Central memory CD4-positive, alpha-beta T cell (primary cell): ENCODE data around the gene BUB3.

Source experiments
- DNase-seq: peaks from one replicate; pipeline ENCODE4 v3.0.0; 2022

BUB3 gene

DNA sequence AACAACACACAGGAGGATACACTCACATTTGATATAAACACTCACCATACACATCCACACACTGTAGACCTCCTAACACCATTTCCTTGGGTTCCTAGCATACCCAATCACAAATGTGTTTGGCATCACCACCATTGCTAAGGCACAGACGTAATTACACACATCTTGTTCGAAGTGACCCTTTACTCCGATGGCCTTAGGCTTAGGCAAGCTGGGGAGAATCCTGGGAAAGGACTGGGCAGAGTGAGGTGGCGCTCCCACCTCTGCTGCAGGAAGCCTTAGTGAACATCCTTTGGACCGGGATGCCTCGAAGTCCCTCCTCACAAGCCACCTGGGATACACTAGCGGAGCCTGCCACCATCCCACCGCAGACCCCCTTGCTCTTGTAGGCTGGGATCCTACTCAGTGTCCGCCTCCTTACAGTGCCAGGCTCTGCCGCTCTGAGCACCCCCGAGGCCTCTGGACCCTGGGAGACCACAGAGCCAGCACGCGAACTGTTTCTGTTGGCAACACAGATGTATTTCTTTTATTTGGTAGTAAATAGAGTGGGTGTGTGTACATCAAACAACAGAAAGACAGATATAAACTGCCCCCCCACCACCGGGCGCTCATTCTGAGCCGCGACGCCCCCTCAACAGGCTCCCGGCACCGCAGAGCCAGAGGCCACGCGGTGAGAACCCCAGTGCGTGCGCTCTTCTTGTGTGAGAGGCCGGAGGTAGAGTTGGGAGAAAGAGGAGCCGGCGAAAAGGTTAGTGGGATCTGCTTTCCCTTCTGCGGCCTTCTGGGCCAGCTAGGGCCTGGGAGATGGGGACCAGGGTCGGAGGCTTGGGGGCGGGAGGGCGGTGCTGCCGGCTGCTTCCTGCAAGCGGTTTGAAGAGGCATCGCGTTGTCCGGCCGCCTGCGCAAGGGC lies 12.2 kb upstream of the BUB3 start:
- no peak for DNase-seq

DNA sequence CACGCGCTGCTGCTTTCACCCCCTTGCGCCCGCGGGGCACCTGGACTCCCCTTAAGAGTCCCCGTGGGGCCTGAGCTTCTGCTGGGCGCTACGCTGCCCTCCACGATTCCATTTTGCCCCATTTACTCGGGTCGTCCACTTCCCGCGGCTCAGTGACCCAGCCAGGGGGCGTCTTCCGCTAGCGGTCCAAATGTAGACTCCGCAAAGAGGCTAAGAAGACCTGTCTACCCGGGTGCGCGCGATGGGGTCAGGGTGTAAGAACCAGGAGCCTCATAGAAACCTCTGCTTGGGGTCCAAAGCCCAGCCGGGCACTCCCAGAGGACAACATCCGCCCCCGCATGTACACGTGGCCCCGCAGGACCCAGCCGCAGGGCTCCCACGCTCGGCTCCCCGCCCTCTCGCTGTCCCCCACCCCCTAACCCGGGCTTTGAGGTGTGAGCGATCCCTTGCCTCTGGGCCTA lies 11.5 kb upstream of the BUB3 start:
- no peak for DNase-seq

DNA sequence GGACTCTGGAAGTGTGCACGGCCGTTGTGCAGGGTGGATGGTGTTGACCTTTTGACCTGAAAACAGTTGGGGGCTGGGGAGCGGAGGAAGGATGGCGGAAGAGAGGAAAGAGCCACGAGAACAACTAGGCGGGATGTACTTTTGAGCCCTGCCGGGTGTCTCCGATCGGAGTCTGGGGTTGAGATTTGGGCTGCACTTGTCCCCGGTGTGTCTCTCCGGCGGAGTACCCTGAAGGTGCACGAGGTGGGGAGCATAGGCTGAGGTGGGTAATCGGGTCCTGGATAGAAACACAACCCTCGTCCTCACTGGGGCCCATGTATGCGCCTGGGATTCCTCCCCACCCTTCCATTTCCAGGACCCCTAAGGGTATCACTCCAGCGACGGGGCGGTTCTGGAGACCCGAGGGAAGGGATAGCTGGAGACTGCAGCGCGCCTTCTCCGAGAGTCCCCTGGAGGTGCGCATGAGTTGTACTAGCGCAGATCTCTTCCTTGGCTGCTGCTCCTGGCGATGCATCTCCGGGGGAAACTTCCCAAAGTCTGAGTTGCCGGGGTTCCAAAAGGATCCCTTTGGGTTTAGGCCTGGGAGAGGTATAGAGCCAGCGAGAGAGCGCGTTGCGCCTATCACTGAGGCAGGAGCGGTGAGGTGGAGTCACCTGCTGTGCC lies 10.9 kb upstream of the BUB3 start:
- DNase-seq = no peak

DNA sequence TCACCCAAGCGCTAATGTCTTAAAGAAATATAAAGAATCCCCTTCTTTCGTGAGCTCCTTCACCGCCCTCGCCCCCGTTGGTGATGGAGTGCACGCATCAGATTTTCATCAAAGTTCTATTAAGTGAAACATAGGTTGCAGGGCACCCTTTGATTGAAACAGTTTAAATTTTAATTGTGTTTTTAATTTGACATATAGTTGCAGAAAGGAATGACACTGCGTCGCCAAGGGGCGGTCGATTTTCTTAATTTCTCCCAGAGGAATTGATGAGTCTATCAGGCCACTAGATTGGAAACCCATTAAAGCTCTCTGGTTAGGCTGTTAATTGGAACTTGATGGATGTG lies 10.4 kb upstream of the BUB3 start:
- no peak for DNase-seq

DNA sequence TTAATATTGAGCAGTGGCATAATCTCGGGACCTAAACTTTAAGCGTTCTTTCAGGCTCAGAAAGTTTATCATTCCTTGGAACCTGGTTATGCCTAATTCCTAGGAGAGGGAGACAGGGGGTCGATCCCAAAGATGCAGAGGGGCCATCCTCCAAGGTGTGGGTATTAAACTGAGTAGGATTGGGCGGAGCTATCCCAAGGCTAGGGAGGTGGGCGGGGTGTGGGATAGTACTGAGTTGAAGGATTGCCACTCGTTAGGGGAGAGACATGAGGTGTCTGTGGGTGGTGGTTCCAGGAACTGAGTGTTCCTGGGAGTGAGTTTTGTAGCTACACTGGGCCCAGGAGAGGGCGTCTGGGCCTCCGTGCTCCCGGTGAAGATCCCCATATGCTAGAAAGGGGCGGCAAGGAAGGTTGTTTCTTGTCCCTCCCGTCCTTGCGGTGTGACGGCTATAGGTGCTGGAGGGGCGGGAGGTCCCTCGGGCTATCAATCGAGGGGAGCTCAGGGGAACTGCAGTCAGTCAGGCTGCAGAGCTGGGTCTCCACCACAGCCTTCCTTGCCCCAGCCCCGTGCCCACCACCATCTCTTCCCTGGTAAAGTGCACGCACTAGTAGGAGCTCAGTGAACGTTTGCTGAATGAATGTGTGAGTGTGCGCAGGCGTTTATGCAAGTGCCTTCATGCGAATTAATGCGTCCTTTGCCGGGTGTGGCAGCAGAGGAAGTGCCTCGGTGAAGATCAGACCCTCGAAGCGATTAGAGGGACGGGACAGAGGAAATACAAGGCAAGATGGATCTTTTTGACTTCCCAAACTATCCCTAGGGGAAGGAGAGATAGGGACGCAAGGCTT lies 9.3 kb upstream of the BUB3 start:
- no peak for DNase-seq

DNA sequence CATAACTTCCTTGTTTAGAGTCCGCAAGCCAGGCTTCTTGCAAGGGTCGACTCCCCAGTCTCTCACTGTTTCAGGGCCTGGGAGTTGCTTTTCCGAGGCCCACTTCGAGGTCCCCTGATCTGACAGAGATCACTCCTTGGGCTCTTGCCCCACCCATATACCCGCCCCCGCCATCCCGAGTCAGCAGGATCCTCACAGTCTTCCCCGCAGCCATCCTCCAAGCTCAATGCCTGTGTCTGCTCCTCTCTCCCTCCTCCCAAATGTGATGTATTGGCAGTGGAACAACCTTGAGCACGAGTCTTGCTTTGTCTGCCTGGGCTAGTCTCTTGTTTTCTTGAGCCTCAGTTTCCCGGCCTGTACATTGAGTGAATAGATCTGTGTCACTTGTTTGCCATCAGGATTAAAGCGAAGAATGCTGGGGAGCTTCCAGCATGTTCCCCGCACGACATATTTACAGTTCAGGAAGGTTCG lies 8.6 kb upstream of the BUB3 start:
- DNase-seq = no peak

DNA sequence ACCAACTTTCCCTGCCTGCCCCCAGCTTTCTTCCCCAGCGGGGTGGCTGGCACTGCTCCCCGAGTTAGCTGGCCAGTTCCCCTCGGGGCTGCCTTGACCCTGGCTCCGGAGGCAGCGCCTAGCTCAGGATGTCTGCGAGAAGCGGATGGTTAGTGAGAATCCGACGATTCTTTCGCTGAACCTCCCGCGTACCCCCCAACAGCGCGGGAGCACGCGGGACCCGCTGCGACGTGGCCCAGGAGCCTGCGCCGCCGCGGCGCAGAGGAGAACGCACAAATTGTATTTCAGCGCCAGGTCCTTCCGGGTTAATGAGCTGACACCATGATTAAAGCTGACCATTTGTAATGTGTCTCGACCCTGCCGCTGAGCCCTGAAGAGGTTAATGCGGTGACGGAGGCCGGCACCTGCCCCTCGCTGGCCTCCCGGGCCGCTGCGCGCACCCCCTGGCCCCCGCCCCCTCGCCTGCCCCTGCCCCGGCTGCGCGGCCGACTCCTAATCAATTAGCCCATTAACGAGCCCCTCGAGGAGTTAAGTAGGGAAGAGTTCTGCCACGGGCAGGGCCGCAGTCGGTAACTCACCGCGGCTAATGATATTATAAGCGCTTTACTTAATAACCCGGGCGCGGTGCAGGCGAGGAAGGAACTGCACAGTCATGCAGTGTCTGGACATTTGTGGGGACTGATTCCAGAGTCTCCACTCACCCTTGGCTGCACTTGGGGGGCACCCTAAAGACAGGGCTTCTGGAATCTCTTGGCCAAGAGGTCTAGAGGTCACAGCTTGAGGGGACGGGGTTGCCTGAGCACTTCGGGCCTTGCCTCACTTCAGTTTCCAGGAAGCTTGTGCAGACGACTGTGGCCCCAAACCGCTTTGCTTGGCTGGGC lies 7.9 kb upstream of the BUB3 start:
- DNase-seq = no peak

DNA sequence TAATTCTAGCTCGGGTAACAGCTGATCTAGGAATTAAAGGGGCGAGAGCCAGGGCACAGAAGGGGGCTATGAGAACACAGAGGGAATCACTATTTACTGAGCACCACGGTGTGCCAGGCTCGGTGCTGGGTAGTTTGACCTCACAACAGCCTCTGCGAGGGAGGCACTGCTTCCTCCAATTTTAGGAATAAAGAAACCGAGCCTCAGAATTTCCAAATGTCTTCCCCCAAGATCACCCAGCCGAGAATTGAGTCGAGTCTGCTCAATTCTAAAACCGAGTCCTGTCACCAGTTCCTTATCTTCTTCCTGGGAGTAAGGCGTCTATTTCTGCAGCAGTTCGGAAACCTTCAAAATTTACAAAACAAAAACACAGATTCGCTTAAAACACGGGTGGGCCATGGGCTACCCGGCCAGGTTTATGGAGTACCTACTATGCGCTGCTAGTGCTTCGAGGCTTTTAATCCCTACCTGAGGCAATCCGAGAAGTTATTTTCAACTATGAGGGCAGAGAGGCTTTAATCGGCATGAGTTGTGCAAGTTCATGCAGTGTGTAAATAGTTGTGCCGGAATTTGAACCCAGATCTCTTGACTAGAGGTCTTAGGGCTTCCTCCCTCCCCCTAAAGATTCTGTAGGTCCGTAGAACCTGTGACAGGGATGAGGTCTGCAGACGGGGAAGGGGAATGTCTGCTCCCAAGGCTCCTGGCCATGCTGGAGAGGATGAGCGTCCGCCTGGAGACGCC lies 7.1 kb upstream of the BUB3 start:
- DNase-seq = no peak

DNA sequence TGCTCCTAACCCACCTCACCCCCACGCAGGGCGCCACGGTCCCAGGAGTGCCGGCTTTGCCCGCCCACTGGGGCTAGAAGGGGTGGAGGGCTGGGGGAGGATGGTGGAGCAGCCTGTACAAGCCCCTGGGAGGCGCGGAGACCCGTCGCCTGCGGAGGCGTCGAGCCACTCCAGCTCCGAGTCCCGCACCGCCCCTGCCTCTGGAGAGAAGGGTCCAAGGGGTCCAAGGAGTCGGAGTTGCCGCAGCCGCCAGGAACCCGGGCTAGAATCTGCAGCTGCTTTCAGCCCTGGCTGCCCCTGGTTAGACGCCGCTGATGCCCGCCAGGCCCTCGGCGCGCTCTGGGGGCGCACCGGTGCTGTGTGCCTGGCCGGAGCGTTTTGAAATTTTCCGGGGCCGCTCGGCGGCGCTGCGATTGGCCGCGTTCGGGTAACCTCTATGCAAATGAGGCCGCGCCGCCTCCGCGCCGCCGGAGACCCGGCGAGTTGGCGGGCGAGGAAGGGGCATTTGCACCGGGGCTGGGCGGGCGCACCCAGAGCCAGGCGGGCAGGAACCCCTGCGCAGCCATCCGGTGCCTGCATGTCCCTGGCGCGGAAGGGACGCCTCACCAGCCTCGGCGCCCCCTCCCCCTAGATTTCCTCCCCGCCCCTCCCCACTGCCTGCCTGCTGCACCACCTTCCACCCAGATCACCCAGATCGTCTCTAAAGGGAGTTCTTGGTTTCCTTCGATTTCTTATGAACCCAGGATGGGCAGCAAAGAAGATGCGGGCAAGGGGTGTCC lies 6.4 kb upstream of the BUB3 start, which contains the start of gene HMX2:
HMX2 (plus strand) TSS at position 502 of the 779 bp plus-strand sequence; CDS start at position 745, 243 bp downstream.
- no peak for DNase-seq

DNA sequence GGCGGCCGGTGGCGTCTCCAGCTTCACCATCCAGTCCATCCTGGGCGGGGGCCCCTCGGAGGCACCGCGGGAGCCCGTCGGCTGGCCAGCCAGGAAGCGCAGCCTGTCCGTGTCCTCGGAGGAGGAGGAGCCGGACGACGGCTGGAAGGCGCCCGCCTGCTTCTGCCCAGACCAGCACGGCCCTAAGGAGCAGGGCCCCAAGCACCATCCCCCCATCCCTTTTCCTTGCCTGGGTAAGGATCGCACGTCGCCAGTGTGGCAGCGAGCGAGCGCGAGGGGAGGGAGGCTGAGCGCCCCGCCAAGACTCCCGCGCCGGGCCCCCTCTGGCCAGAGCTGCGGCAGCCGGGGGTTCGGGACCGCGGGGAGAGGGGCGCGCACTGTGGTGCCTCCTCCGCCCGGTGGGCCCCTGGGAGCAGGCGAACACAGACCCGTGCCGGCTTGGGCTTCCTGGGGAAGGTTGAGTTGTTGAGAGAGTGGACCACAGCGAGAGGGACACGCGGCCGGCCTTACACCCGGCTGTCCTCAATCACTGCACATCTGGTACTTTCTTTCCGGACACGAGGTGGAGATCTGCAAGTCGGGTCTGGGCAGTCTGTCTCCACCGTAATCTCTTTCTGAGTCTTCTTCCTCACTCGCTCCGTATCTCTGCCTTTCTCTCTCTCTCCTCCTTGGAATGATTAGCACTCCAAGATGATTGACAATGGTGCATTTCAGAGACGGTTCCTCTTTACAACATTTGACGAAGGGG lies 5.6 kb upstream of the BUB3 start:
- no peak for DNase-seq

DNA sequence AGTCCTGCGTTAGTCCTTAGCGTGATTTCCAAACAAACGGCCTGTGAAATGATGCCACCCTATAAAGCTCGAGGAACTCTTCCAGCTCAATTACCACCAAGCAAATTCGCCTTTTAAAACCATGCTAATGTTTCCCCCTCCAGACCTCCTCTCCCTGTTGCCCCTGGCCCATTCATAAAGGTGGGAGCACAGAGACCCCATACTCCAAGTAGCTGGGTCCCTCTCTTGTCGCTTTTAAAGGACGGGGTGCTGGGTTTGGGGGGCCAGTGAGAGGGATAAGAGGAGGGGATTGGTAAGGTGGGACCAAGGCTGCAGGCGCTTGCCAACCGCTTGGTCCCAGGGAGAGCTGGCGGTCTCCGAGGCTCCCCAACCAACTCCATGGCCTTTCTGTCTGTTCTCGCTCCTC lies 5.0 kb upstream of the BUB3 start:
- DNase-seq = no peak

DNA sequence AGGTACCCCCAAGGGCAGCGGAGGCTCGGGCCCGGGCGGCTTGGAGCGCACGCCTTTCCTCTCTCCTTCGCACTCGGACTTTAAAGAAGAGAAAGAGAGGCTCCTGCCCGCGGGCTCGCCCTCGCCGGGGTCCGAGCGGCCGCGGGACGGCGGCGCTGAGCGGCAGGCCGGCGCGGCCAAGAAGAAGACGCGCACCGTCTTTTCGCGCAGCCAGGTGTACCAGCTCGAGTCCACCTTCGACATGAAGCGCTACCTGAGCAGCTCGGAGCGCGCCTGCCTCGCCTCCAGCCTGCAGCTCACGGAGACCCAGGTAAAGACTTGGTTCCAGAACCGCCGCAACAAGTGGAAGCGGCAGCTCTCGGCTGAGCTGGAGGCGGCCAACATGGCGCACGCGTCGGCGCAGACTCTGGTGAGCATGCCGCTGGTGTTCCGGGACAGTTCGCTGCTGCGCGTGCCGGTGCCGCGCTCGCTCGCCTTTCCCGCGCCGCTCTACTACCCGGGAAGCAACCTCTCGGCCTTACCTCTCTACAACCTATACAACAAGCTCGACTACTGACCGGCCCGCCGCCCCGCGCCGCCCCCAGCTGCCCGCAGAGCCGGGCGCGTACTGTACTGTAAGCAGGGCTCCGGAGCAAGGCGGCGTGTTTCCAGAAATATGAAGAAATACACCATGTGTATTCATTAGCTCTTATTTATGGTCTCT lies 4.5 kb upstream of the BUB3 start:
- no peak for DNase-seq

DNA sequence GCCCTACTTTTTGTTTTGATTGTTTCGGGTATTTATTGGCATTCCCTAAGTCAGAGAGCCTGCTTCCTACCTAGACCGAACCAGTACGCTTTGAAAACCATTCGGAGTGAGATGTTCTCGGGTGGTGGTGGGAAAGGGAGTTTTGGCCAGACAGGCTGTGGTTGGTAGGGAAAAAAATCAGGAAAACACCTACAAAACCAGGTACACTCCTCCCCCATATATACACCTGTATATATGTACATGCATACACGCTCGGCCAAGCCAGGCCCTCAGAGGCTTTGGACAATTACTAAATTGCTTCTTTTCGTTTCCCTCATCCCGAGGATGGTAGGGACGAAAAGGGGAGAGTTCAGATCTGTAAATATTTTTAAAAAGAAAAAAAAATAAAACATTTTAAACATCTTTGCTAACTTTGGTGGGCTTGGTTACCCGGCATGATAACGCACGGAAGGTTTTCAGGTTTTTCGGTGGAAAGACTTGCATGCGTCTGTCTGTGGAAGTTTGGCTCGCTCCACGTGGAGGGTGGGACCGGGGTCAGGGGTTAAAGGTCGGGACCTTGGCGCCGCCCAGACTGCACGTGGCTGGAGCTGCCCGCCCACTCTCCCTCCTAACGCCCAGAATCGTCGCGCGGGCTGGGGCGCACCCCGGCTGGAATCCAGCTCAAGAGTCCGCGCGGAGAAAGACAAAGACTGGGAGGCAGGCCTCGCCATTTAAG lies 3.8 kb upstream of the BUB3 start:
- DNase-seq = no peak

DNA sequence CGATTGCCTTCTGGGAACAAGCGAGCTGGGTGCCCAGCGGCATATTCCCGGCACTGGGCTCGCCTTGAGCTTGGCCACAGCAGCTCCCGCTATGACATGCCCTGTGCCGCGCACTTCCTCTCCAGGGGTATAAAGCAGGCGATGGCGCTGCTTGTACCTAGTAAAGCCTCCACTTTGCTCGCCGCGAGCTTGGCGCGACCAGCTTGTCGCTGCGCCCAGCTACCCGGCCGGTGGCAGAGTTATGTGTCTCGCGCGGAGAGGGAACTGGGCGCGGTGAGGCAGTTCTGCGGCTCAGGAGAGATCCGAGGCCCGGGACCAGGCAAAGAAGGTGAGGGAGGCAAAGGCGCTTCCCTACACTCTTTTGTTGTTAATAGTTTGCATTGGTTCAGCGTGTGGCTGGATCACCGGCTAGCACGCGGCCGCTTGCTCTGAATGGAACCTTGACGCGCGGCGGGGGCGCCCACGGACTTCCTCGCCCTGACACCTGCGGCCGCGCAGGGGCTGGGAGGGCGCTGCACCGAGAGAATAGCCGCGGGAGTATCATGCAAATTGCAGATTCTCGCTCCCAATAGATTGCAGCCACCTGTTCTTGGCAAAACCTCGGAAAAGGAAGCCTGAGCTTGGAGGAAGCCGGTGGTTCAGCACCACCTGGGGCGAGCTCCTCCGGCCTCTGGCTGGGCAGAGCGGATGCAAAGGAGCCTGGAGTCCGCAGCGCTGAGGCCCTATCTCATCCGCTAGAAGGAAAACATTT lies 3.0 kb upstream of the BUB3 start:
- no peak for DNase-seq

DNA sequence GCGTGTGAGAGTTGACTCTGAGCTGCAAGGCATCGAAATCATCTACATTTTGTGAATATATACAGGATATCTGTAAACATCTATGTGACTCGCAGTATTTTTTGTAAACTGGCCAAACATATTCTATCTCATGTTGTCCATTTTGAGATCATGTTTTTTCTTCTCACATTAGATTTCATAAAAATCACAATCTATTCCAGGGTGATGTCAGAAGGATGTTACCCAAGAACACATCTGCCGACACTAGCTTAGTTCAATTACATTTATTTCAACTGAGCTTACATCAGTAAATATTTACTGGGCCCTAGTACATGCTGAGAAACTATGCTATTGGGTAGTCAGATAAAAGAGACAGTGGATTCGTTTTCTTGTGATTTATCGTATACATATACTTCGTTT lies 2.5 kb upstream of the BUB3 start:
- DNase-seq = no peak

DNA sequence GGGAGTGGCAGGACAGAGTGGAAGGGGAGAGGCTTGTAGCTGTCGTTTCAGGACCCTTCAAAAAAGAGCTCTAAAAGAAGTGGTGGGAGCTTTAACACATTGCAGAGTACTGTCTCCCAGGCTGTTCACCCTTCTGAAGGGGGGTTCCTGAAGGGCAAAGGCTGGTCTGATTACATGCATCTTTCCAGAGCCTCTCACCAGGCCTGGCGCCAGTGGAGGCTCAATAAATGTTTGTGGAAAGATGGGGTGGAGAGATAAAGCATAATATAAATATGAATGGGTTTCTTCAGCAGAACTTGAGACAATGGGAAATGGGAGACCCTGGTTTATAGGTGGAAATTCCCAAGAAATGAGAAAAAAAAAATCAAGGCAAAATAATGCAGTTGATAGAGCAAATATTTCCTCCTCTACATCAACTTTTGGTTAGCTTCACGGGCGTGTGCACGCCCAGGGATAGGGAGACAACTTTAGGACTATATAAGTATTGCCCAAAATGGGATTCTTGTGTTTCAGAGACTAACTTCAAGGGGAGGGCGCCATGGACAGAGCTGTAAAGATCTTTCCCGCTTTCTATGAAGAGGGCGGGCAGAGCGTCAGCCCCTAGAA lies 613 bp upstream of the BUB3 start:
- DNase-seq = no peak
